IMR-90 (cell line): ENCODE data around the gene GNAS. TPM values are rescaled to one million over a fixed set of nuclear protein-coding genes. Genes with fewer than 3 reads are reported as not detected.
A peak's percentile ranks its signal among the peaks of the same experiment; 100 is the strongest.

Source experiments
- ATAC-seq: fragments of 200-7000 bp; cut with Tn5 transposase; 2 replicates; pipeline ENCODE4 v1.9.1; 2020; ENCODE audit warnings: low read depth, mild to moderate bottlenecking, moderate library complexity
- Bru-seq: library from RNA; stranded (reverse); fragments of 400-500 nt; gene quantifications from one replicate; lab custom pipeline; 2021; lab: Mats Ljungman, UMichigan
- BruChase-seq, 2 experiments: library from RNA; stranded (reverse); fragments of 400-500 nt; gene quantifications; one replicate each; lab custom pipeline; 2021; lab: Mats Ljungman, UMichigan
- BruUV-seq: library from RNA; stranded (reverse); fragments of 400-500 nt; replicated peaks from 2 replicates; lab custom pipeline; 2021; lab: Mats Ljungman, UMichigan
- CTCF ChIA-PET: fragments of 300-600 bp; formaldehyde crosslinking; extraction: SDS; loops from one replicate; lab custom pipeline; 2021; ENCODE audit warnings: antibody characterized with exemption; lab: Yijun Ruan, JAX
- POLR2A ChIA-PET: fragments of 300-600 bp; sonication (Branson Sonifier 250); formaldehyde crosslinking; loops from one replicate; lab custom pipeline; 2022; ENCODE audit warnings: antibody characterized with exemption; ENCODE audit not compliant: unreplicated experiment; lab: Charles Lee
- DNase-seq: peaks from one replicate; pipeline ENCODE4 v3.0.0; 2013
- H2AFZ ChIP-seq: replicated peaks from 2 replicates; pipeline ENCODE3; 2013; ENCODE audit warnings: low read length, mild to moderate bottlenecking; ENCODE audit not compliant: poor library complexity
- H2AK5ac ChIP-seq: 2 replicates; pipeline ENCODE4 v1.6.1; 2013; ENCODE audit warnings: low read depth, low read length, inconsistent platforms
- H2AK9ac ChIP-seq: replicated peaks from 2 replicates; pipeline ENCODE3; 2013; ENCODE audit warnings: mild to moderate bottlenecking, low read depth, low read length, moderate library complexity; ENCODE audit not compliant: poor library complexity
- H2BK120ac ChIP-seq: 2 replicates; pipeline ENCODE4 v1.6.1; 2013; ENCODE audit warnings: low read depth, low read length, inconsistent platforms
- H2BK15ac ChIP-seq: 3 replicates; pipeline ENCODE4 v1.6.1; 2013; ENCODE audit warnings: low read depth, low read length, inconsistent platforms
- H2BK20ac ChIP-seq: 2 replicates; pipeline ENCODE4 v1.6.1; 2013; ENCODE audit warnings: low read depth, mild to moderate bottlenecking, inconsistent platforms, low read length, moderate library complexity
- H2BK5ac ChIP-seq: 2 replicates; pipeline ENCODE4 v1.6.1; 2013; ENCODE audit warnings: mild to moderate bottlenecking, low read depth, low read length, inconsistent platforms; ENCODE audit not compliant: poor library complexity, severe bottlenecking
- H3K14ac ChIP-seq: replicated peaks from 2 replicates; pipeline ENCODE4 v1.6.1; 2013; ENCODE audit warnings: low read depth, low read length, inconsistent platforms
- H3K18ac ChIP-seq: 2 replicates; pipeline ENCODE4 v1.6.1; 2013; ENCODE audit warnings: low read depth, low read length, control low read depth
- H3K23ac ChIP-seq: 2 replicates; pipeline ENCODE4 v1.6.1; 2013; ENCODE audit warnings: low read depth, low read length, inconsistent platforms
- H3K27ac ChIP-seq: 2 replicates; pipeline ENCODE4 v1.5.1; 2013; ENCODE audit warnings: mild to moderate bottlenecking, control low read depth, low read length; ENCODE audit not compliant: insufficient read depth
- H3K27me3 ChIP-seq: 2 replicates; pipeline ENCODE4 v1.6.1; 2013; ENCODE audit warnings: low read length; ENCODE audit not compliant: control insufficient read depth, insufficient read depth
- H3K36me3 ChIP-seq: 2 replicates; pipeline ENCODE4 v1.6.1; 2013; ENCODE audit warnings: low read length, mixed read lengths; ENCODE audit not compliant: control insufficient read depth, insufficient read depth
- H3K4ac ChIP-seq: 2 replicates; pipeline ENCODE4 v1.6.1; 2013; ENCODE audit warnings: low read depth, low read length, inconsistent platforms
- H3K4me1 ChIP-seq: 2 replicates; pipeline ENCODE4 v1.6.1; 2013; ENCODE audit warnings: low read length, mixed read lengths; ENCODE audit not compliant: control insufficient read depth, insufficient read depth
- H3K4me2 ChIP-seq: 2 replicates; pipeline ENCODE4 v1.6.1; 2013; ENCODE audit warnings: low read depth, mild to moderate bottlenecking, control low read depth, low read length, moderate library complexity
- H3K4me3 ChIP-seq: 2 replicates; pipeline ENCODE4 v1.5.1; 2013; ENCODE audit warnings: low read depth, mild to moderate bottlenecking, control low read depth, low read length, moderate library complexity; ENCODE audit not compliant: insufficient read depth
- H3K56ac ChIP-seq: 2 replicates; pipeline ENCODE4 v1.6.1; 2013; ENCODE audit warnings: low read length, inconsistent platforms; ENCODE audit not compliant: insufficient read depth; ENCODE audit errors: extremely low read depth
- H3K79me1 ChIP-seq, 2 experiments: 2 replicates each; pipeline ENCODE4 v1.6.1; 2013; ENCODE audit warnings: low read length in 2 of 2, inconsistent platforms in 1 of 2, low read depth in 1 of 2
- H3K9ac ChIP-seq: 2 replicates; pipeline ENCODE4 v1.6.1; 2013; ENCODE audit warnings: low read depth, low read length, control low read depth
- H3K9me1 ChIP-seq: 2 replicates; pipeline ENCODE4 v1.6.1; 2013; ENCODE audit warnings: low read length, inconsistent platforms; ENCODE audit not compliant: insufficient read depth
- H3K9me3 ChIP-seq: 2 replicates; pipeline ENCODE4 v1.6.1; 2013; ENCODE audit warnings: low read length; ENCODE audit not compliant: control insufficient read depth, insufficient read depth
- H4K20me1 ChIP-seq: 2 replicates; pipeline ENCODE4 v1.6.1; 2013; ENCODE audit warnings: low read length, inconsistent platforms; ENCODE audit not compliant: insufficient read depth
- H4K5ac ChIP-seq: 2 replicates; pipeline ENCODE4 v1.6.1; 2013; ENCODE audit warnings: mild to moderate bottlenecking, low read depth, low read length, control low read depth
- H4K8ac ChIP-seq, 2 experiments: 2 replicates each; pipeline ENCODE4 v1.6.1; 2013; ENCODE audit warnings: low read depth in 2 of 2, low read length in 2 of 2, control low read depth in 1 of 2, inconsistent platforms in 1 of 2
- H4K91ac ChIP-seq: 2 replicates; pipeline ENCODE4 v1.6.1; 2013; ENCODE audit warnings: low read depth, low read length, inconsistent platforms; ENCODE audit not compliant: insufficient read depth
- BHLHE40 ChIP-seq: fragments of 150-350 bp; IDR thresholded peaks from 2 replicates; pipeline ENCODE4 v1.6.1; 2016; ENCODE audit warnings: mild to moderate bottlenecking, low read depth, low read length
- CEBPB ChIP-seq: IDR thresholded peaks from 2 replicates; pipeline ENCODE4 v1.6.1; 2012; ENCODE audit warnings: low read depth, low read length, improper control_type of control experiment
- CTCF ChIP-seq: conservative IDR thresholded peaks from 2 replicates; pipeline ENCODE4 v1.5.1; 2012; ENCODE audit warnings: mild to moderate bottlenecking, low read depth, low read length, improper control_type of control experiment
- MAZ ChIP-seq: IDR thresholded peaks from 2 replicates; pipeline ENCODE4 v1.6.1; 2012; ENCODE audit warnings: low read depth, mild to moderate bottlenecking, low read length, improper control_type of control experiment, moderate library complexity, borderline replicate concordance
- MXI1 ChIP-seq: IDR thresholded peaks from 2 replicates; pipeline ENCODE4 v1.6.1; 2012; ENCODE audit warnings: low read depth, mild to moderate bottlenecking, low read length, moderate library complexity, borderline replicate concordance
- NFE2L2 ChIP-seq: fragments of 150-350 bp; IDR thresholded peaks from 2 replicates; pipeline ENCODE4 v1.6.1; 2016; ENCODE audit warnings: low read depth, mild to moderate bottlenecking, low read length
- POLR2A ChIP-seq: IDR thresholded peaks from 2 replicates; pipeline ENCODE4 v1.6.1; 2012; ENCODE audit warnings: mild to moderate bottlenecking, low read depth, low read length
- RAD21 ChIP-seq: IDR thresholded peaks from 2 replicates; pipeline ENCODE4 v1.6.1; 2012; ENCODE audit warnings: low read length, improper control_type of control experiment
- RCOR1 ChIP-seq: IDR thresholded peaks from 2 replicates; pipeline ENCODE4 v1.6.1; 2012; ENCODE audit warnings: mild to moderate bottlenecking, low read length, improper control_type of control experiment; ENCODE audit not compliant: insufficient replicate concordance
- RFX5 ChIP-seq: IDR thresholded peaks from 2 replicates; pipeline ENCODE4 v1.8.0; 2012; ENCODE audit warnings: low read depth, mild to moderate bottlenecking, low read length, moderate library complexity
- SMC3 ChIP-seq: fragments of 150-350 bp; IDR thresholded peaks from 2 replicates; pipeline ENCODE4 v1.6.1; 2016; ENCODE audit warnings: low read depth, mild to moderate bottlenecking, antibody characterized with exemption, low read length, moderate library complexity
- USF2 ChIP-seq: fragments of 150-350 bp; IDR thresholded peaks from 2 replicates; pipeline ENCODE4 v1.6.1; 2017; ENCODE audit warnings: mild to moderate bottlenecking, antibody characterized with exemption, low read length, low read depth
- WGBS, 2 experiments: methylation state at CpG; one replicate each; pipeline versions ENCODE4 v1.1.5 to v1.1.7; 2013; ENCODE audit warnings: missing lambda C conversion rate in 2 of 2; ENCODE audit not compliant: insufficient read length in 1 of 2; ENCODE audit errors: extremely low coverage in 2 of 2; 5-methylcytosine and 5-hydroxymethylcytosine counted together
- dilution Hi-C: fragments of 300-500 bp; cut with HindIII; formaldehyde crosslinking; loops from one replicate; pipeline ENCODE4 v1.14.3; 2018; ENCODE audit warnings: low sequenced_read_pairs; ENCODE audit not compliant: unreplicated experiment
- in situ Hi-C: fragments of 300-500 bp; cut with MboI; formaldehyde crosslinking; loops from 3 replicates; pipeline ENCODE4 v1.14.3; 2019; ENCODE audit warnings: low sequenced_read_pairs, inconsistent platforms, mixed read lengths
- intact Hi-C: fragments of 100-400 bp; cut with micrococcal nuclease; formaldehyde crosslinking; loops from 2 replicates; pipeline ENCODE4 v1.10.0; 2022
- long read RNA-seq: library from polyadenylated mRNA; unstranded; transcript quantifications from one replicate; pipeline ENCODE4 v2.0.0, GENCODE V29; 2021; ENCODE audit not compliant: unreplicated experiment
- polyA plus RNA-seq, 3 experiments: library from polyadenylated mRNA; depleted of rRNA; stranded (reverse); fragments of >200 nt; gene quantifications; 2 replicates each; pipeline ENCODE4 v1.2.3, GENCODE V29; 2012; ENCODE audit warnings: low replicate concordance in 1 of 3
- total RNA-seq: library from RNA; depleted of rRNA; stranded (reverse); fragments of >200 nt; gene quantifications from 2 replicates; pipeline ENCODE4 v1.2.3, GENCODE V29; 2012; rRNA removed

GNAS gene
- total RNA-seq (377 and 397 TPM in 2 replicates), polyA plus RNA-seq (2012; rRNA removed) (1,064 and 1,356 TPM in 2 replicates), Bru-seq, nascent RNA (percentile 78 among the genes with signal in this experiment), BruChase-seq, experiment 1, labeled RNA remaining after a 6-hour chase (percentile 77 among the genes with signal in this experiment), BruChase-seq, experiment 2, labeled RNA remaining after a 2-hour chase (percentile 80 among the genes with signal in this experiment)
- 1,777 and 2,021 TPM in 2 replicates for polyA plus RNA-seq (2012; cell fraction: cytosol; rRNA removed)
- 1,041 and 1,061 TPM in 2 replicates for polyA plus RNA-seq (2012; cell fraction: nucleus; rRNA removed; ENCODE audit: low replicate concordance)
- long read RNA-seq, transcript GNAS-207 (13 exons, 1,975 nt), result minor isoform, 114 of 1,711 reads
- long read RNA-seq, transcript GNAS-210 (13 exons, 1,972 nt), result major isoform, 725 of 1,711 reads
- long read RNA-seq, transcript GNAS-211 (12 exons, 1,931 nt), result minor isoform, 431 of 1,711 reads
- long read RNA-seq, transcript GNAS-201 (12 exons, 1,866 nt), result minor isoform, 221 of 1,711 reads
- long read RNA-seq, partial matches to known transcripts, result 86 of 1,711 reads
- long read RNA-seq, other reads (novel, unspliced or antisense), result 71 of 1,711 reads

- TF ChIP-seq POLR2A (no peak), RAD21 (peak; percentile 62), CEBPB (peak; percentile 52), RCOR1 (no peak), BHLHE40 (no peak), MXI1 (no peak), MAZ (no peak), SMC3 (peak; percentile 69), NFE2L2 (no peak), RFX5 (no peak), USF2 (peak; percentile 86), CTCF (peak; percentile 69)
- Histone ChIP-seq H2AK9ac (peak within 1 kb of the TSS; percentile 68), H3K56ac (no peak within 1 kb of the TSS), H3K36me3 (no peaks in the 10 kb centered on the region), H3K4me3 (peak within 1 kb of the TSS; percentile 60), H3K27ac (no peak within 1 kb of the TSS), H2AK5ac (no peak within 1 kb of the TSS), H3K18ac (no peak within 1 kb of the TSS), H3K14ac (no peak within 1 kb of the TSS), H3K79me1 (peaks cover 0 to 17% of the 10 kb centered on the region in 2 experiments; a peak in 3 of 4 replicates), H4K20me1 (no peaks in the 10 kb centered on the region; the same call in 1 of the 2 replicates), H4K5ac (no peak within 1 kb of the TSS), H3K23ac (no peak within 1 kb of the TSS), H2BK15ac (no peak within 1 kb of the TSS), H3K4me1 (peaks cover 2% of the 10 kb centered on the region; the same call in 1 of the 2 replicates), H3K4me2 (peak within 1 kb of the TSS; percentile 99), H2AFZ (peak within 1 kb of the TSS; percentile 89), H2BK5ac (no peak within 1 kb of the TSS), H3K9me1 (0 out of 2 replicates have a peak, but pooled peaks cover 2% of the 10 kb centered on the region), H3K4ac (no peak within 1 kb of the TSS), H2BK120ac (no peak within 1 kb of the TSS), H2BK20ac (no peak within 1 kb of the TSS), H4K91ac (no peak within 1 kb of the TSS), H3K27me3 (peaks cover 42% of the 10 kb centered on the region), H3K9ac (no peak within 1 kb of the TSS), H4K8ac (no peak within 1 kb of the TSS), H3K9me3 (no peaks in the 10 kb centered on the region)
- BruUV-seq, result no TSS peak
- CTCF ChIA-PET, result interaction anchor here (1.2 to 1.3 kb wide), 3 partner anchors 12 to 16 kb away, joined by 3 to 5 read pairs (median 4); no protein-coding TSS in a partner anchor
- in situ Hi-C loops, result loop anchor here (10.0 kb wide), 2 partner anchors 378 to 628 kb away; partner anchors contain the start of gene ANKRD60
- dilution Hi-C loops, result no loop called here
- intact Hi-C loops, result loop anchor here (1.0 to 5.0 kb wide), 3 partner anchors 160 to 616 kb away; partner anchors contain the start of gene NPEPL1
- peak; percentile 60 for DNase-seq
- WGBS, 2 experiments, result 25% methylated on average over 9 of the region's 35 CpGs; no CpG with 5 or more reads in 1 of the 2 experiments
- POLR2A ChIA-PET, result no interaction called here
- ATAC-seq, result peak; percentile 43
These were observed at the start of gene GNAS for GRCh38 chr20:58852543-58853271. Gene GNAS, plus strand, starts transcription at chr20:58852716.
